Measurements from ENCODE around the gene USP7.

The USP7 gene

DNA sequence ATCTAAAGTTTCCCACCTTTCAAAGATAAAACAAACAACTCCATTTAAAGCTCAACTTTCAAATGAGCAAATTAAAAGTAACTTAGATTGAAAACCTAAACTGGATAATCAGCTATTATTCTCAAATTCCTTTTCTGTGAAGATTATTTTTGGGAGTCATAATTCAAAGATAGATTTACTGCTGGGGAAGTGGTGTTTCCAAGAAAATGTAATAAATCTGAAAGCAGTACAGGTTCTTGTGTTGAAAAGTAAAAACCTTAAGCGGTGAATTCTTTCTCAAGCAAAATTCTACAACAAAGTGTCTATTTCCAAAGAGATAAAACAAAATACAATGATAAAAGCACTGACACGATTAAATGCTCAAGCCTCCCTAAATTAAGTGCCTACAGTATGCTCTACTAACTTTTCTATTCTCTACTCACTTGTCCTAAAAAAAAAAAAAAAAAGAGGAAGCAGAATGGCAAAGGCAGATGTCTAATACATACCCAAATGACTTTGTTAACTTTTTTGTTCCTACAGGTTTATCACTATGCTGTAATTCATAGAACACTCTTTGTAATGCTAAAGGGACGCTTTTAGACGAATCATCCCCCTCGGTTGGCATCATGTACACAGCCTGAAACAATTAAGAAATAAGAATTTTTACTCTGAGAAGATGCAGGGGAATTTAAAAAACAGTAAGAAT is 47.0 kb downstream of the USP7 start:
- DNase-seq (ENCODE audit: low read depth) = no peak
- H3K4me3 ChIP-seq (ENCODE audit: low read depth, low read length) = no peak overlapping the region
- TF ChIP-seq, protein P1, sequence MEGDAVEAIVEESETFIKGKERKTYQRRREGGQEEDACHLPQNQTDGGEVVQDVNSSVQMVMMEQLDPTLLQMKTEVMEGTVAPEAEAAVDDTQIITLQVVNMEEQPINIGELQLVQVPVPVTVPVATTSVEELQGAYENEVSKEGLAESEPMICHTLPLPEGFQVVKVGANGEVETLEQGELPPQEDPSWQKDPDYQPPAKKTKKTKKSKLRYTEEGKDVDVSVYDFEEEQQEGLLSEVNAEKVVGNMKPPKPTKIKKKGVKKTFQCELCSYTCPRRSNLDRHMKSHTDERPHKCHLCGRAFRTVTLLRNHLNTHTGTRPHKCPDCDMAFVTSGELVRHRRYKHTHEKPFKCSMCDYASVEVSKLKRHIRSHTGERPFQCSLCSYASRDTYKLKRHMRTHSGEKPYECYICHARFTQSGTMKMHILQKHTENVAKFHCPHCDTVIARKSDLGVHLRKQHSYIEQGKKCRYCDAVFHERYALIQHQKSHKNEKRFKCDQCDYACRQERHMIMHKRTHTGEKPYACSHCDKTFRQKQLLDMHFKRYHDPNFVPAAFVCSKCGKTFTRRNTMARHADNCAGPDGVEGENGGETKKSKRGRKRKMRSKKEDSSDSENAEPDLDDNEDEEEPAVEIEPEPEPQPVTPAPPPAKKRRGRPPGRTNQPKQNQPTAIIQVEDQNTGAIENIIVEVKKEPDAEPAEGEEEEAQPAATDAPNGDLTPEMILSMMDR (conservative IDR thresholded peaks at IDR 0.05; ENCODE audit: low read depth, low read length) = no peak

DNA sequence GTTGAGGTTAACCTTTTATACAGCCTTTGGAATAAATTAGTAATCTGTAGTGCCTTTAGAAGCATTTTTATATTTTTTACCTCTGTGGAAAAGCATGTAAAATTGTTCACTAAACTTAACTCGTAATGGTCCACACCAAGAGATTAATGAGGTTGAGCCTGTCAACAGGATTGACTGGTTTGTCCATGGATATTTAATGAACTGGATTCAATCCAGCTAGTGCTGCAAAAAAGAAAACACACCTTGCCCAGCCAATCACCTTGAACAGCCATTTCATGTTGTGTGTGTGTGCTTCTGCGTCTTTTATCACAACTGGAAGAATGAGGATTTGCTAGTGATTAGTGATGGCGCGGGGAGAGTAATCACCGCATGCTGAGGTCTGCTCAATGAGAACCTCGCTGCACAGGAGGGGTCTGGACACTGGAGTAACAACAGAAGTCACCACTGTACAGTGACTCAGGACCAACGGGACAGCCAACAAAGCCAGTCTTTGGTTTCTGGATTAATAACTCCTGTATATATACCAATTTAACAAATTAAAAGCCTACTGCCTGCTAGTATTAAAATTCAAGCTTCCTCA is 47.9 kb downstream of the USP7 start:
- no peak for DNase-seq (ENCODE audit: low read depth)
- TF ChIP-seq, protein P1 (conservative IDR thresholded peaks at IDR 0.05; ENCODE audit: low read depth, low read length) = no peak
- H3K4me3 ChIP-seq (ENCODE audit: low read depth, low read length) = no peak overlapping the region

DNA sequence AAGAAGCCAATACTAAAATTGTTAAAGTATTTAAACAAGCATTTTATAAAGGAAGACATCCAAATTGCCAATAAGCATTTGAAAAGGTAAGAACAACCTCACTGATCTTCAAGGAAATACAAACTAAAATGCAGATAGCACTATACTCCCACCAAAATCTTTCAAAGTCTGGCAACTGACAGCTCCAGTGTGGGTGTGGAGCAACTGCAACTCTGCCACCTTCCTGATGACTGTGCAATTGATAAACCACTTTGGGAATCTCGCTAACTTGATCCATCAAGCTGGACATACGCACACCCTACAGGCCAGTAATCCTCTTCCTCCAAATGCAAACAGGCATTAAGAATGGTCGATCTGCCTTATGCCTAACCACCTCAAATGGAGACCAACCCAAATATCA is 49.6 kb downstream of the USP7 start:
- TF ChIP-seq, protein P1 (conservative IDR thresholded peaks at IDR 0.05; ENCODE audit: low read depth, low read length) = no peak
- H3K4me3 ChIP-seq (ENCODE audit: low read depth, low read length) = no peak overlapping the region
- no peak for DNase-seq (ENCODE audit: low read depth)

DNA sequence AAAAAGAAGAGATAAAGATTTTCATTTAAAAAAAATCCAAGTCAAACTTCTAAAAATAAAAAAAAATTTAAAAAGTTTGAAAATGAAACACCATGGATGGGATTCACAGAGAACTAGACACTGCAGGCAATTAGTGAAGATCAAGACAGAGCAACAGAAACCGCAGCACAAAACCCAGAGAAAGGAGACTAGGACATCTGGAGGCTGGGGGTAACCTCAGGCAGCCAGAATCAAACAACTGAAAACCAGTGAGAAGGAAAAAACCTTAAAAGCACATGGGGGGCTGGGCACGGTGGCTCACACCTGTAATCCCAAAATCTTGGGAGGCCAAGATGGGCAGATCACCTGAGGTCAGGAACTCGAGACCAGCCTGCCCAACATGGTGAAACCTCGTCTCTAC is 50.9 kb downstream of the USP7 start:
- TF ChIP-seq, protein P1 (conservative IDR thresholded peaks at IDR 0.05; ENCODE audit: low read depth, low read length) = no peak

DNA sequence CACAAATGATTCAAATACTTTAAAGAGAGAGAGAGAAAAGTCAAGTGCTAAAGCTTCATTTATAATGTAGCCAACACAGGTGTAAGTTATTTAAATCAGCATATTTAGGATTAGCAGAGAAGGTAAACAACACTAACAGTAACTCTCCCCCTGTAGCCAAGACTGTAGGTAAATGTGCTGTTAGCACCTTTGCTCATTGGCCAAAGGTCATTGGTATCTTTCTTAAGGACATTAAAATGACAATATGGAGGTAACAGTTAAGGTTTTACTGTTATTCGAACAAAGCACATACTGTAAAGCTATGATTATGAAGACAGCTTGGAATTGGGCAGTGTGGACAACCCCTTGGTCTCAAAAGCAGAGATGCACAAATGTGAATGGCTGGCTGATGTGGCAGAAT is 52.9 kb downstream of the USP7 start:
- TF ChIP-seq, protein P1 (conservative IDR thresholded peaks at IDR 0.05; ENCODE audit: low read depth, low read length) = no peak
- H3K4me3 ChIP-seq (ENCODE audit: low read depth, low read length) = no peak overlapping the region
- no peak for DNase-seq (ENCODE audit: low read depth)

More for the DNA sequence above, 50.9 kb downstream of the USP7 start:
- no peak for DNase-seq (ENCODE audit: low read depth)
- no peak overlapping the region for H3K4me3 ChIP-seq (ENCODE audit: low read depth, low read length)

DNA sequence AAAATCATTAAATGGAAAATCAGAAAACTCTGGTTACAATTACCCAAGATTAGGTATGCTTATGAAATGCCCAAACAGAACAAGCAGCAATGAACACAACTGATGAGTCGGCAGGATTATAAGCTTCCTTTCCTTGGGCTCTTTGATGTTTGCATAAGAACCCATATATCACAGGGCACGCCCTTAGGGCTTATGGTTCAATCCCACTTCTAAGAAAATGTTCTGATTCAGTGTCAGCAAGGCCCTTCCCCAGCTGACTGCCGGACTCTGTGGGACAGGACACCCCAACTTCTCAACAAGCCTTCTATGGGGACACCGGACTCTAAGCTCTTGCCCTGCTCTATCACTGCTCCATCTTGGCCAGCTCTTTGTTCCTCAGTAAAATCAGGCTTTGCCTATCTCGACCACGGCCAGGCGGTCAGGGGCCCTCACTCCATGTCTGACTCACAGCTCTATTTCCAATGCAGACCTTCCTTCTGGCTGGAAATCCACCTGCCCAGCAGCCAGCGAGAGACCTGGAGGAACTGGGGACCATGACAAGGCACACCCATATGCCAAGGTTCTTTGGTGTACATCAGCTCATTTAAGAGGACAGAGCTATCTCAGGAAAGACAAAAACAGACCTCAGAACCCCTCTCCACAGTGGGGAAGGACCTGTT is 54.8 kb downstream of the USP7 start:
- TF ChIP-seq, protein P1 (conservative IDR thresholded peaks at IDR 0.05; ENCODE audit: low read depth, low read length) = no peak
- H3K4me3 ChIP-seq (ENCODE audit: low read depth, low read length) = no peak overlapping the region
- no peak for DNase-seq (ENCODE audit: low read depth)

Data from choroid plexus epithelial cell (primary cell).